GM23338 (cell line): ENCODE data around the gene MYO9B. TPM values are rescaled to one million over a fixed set of nuclear protein-coding genes. Genes with fewer than 3 reads are reported as not detected.

Experiments
- ATAC-seq: fragments of 200-7000 bp; cut with Tn5 transposase; 3 replicates; pipeline ENCODE4 v1.9.1; 2020
- DNase-seq: peaks from one replicate; pipeline ENCODE4 v3.0.0-alpha.2; 2015; ENCODE audit warnings: low spot score
- H2AFZ ChIP-seq: fragments of 200-600 bp; sonication (generic); 2 replicates; pipeline ENCODE4 v1.8.0; 2016; ENCODE audit warnings: antibody characterized with exemption, mild to moderate bottlenecking, moderate library complexity
- H3F3A ChIP-seq: fragments of 200-600 bp; sonication (generic); replicated peaks from 2 replicates; pipeline ENCODE4 v1.8.0; 2017; ENCODE audit warnings: antibody characterized with exemption, mixed run types, low read depth
- H3K27ac ChIP-seq: fragments of 200-600 bp; sonication (generic); 2 replicates; pipeline ENCODE4 v1.6.1; 2016; ENCODE audit warnings: low read depth
- H3K27me3 ChIP-seq: fragments of 200-600 bp; sonication (generic); 2 replicates; pipeline ENCODE4 v1.8.0; 2016; ENCODE audit warnings: mild to moderate bottlenecking, mixed run types, moderate library complexity; ENCODE audit not compliant: insufficient read depth
- H3K36me3 ChIP-seq: fragments of 200-600 bp; sonication (generic); 2 replicates; pipeline ENCODE4 v1.8.0; 2016; ENCODE audit warnings: mild to moderate bottlenecking; ENCODE audit not compliant: insufficient read depth
- H3K4me1 ChIP-seq: fragments of 200-600 bp; sonication (generic); 2 replicates; pipeline ENCODE4 v1.8.0; 2016; ENCODE audit warnings: mild to moderate bottlenecking, moderate library complexity; ENCODE audit not compliant: insufficient read depth
- H3K4me2 ChIP-seq: fragments of 200-600 bp; sonication (generic); 2 replicates; pipeline ENCODE4 v1.7.1; 2017; ENCODE audit warnings: mixed run types
- H3K4me3 ChIP-seq: fragments of 200-600 bp; sonication (generic); 2 replicates; pipeline ENCODE4 v1.6.1; 2016; ENCODE audit warnings: mixed run types
- H3K79me2 ChIP-seq: fragments of 200-600 bp; sonication (generic); replicated peaks from 2 replicates; pipeline ENCODE4 v1.8.0; 2017; ENCODE audit warnings: mild to moderate bottlenecking; ENCODE audit not compliant: insufficient read depth
- H3K9me2 ChIP-seq: fragments of 200-600 bp; sonication (generic); 2 replicates; pipeline ENCODE4 v1.8.0; 2017; ENCODE audit not compliant: insufficient read depth
- H4K20me1 ChIP-seq: fragments of 200-600 bp; sonication (generic); replicated peaks from 2 replicates; pipeline ENCODE4 v1.8.0; 2017; ENCODE audit warnings: mild to moderate bottlenecking; ENCODE audit not compliant: insufficient read depth
- H3K27ac Mint-ChIP-seq: 2 replicates; pipeline ENCODE4 v1.8.0; 2020; ENCODE audit warnings: inconsistent platforms, mild to moderate bottlenecking, moderate library complexity, mixed read lengths
- H3K27me3 Mint-ChIP-seq: 3 replicates; pipeline ENCODE4 v1.8.0; 2022; ENCODE audit warnings: low read depth, mild to moderate bottlenecking, moderate library complexity, mixed read lengths, inconsistent platforms; ENCODE audit not compliant: insufficient read depth, poor library complexity
- H3K36me3 Mint-ChIP-seq: 3 replicates; pipeline ENCODE4 v1.8.0; 2021; ENCODE audit warnings: low read depth, mild to moderate bottlenecking, inconsistent platforms, moderate library complexity, mixed read lengths
- H3K4me1 Mint-ChIP-seq: 3 replicates; pipeline ENCODE4 v1.8.0; 2020; ENCODE audit warnings: mild to moderate bottlenecking, inconsistent platforms, mixed read lengths
- H3K4me3 Mint-ChIP-seq: 3 replicates; pipeline ENCODE4 v1.8.0; 2021; ENCODE audit warnings: moderate library complexity, mild to moderate bottlenecking, inconsistent platforms, mixed read lengths
- H3K9me3 Mint-ChIP-seq: 3 replicates; pipeline ENCODE4 v1.8.0; 2020; ENCODE audit warnings: moderate library complexity, mild to moderate bottlenecking, inconsistent platforms, mixed read lengths
- CTCF ChIP-seq, 2 experiments: fragments of 200-600 bp in 1 of 2; sonication (generic) in 1 of 2; conservative IDR thresholded peaks; 2 replicates each; pipeline versions ENCODE4 v1.5.1 to v1.6.1; 2016 to 2017; ENCODE audit warnings: antibody characterized with exemption in 2 of 2, low read depth in 2 of 2, mild to moderate bottlenecking in 2 of 2, moderate library complexity in 1 of 2
- ETS1 ChIP-seq: IDR thresholded peaks from 2 replicates; pipeline ENCODE4 v1.6.1; 2016; ENCODE audit warnings: antibody characterized with exemption
- JUNB ChIP-seq: IDR thresholded peaks from one replicate; pipeline ENCODE4 v1.6.1; 2016; ENCODE audit warnings: antibody characterized with exemption; ENCODE audit not compliant: unreplicated experiment
- NANOG ChIP-seq: IDR thresholded peaks from 2 replicates; pipeline ENCODE4 v1.6.1; 2016; ENCODE audit warnings: antibody characterized with exemption, borderline replicate concordance
- POLR2AphosphoS5 ChIP-seq: IDR thresholded peaks from 2 replicates; pipeline ENCODE4 v1.6.1; 2016; ENCODE audit warnings: antibody characterized with exemption, low read depth
- STAT1 ChIP-seq: IDR thresholded peaks from one replicate; pipeline ENCODE4 v1.6.1; 2016; ENCODE audit warnings: antibody characterized with exemption; ENCODE audit not compliant: unreplicated experiment
- ZNF114 ChIP-seq: fragments of 250-450 bp; sonication (Bioruptor Pico); IDR thresholded peaks from 2 replicates; pipeline ENCODE4 v1.5.0; 2020; ENCODE audit warnings: mild to moderate bottlenecking, moderate library complexity
- ZNF331 ChIP-seq: fragments of 250-450 bp; sonication (Bioruptor Pico); IDR thresholded peaks from 2 replicates; pipeline ENCODE4 v1.5.0; 2020; ENCODE audit warnings: low read depth, mild to moderate bottlenecking, moderate library complexity
- ZNF462 ChIP-seq: fragments of 250-450 bp; sonication (Bioruptor Pico); IDR thresholded peaks from 2 replicates; pipeline ENCODE4 v1.5.0; 2020; ENCODE audit warnings: mild to moderate bottlenecking, moderate library complexity
- polyA plus RNA-seq: library from polyadenylated mRNA; unstranded; fragments of >200 nt; fragmentation: Nextera tagmentation; extraction: Ambion mirVana; gene quantifications from 2 replicates; pipeline ENCODE4 v1.2.1, GENCODE V29; 2016
- total RNA-seq: library from RNA; depleted of rRNA; stranded (reverse); fragments of >200 nt; shearing (Covaris generic); gene quantifications from 2 replicates; pipeline ENCODE4 v1.2.3, GENCODE V29; 2014

Gene MYO9B
- total and polyA plus RNA-seq, 2 experiments from 2014 or later: 28.7 to 61.3 TPM

GRCh38 chr19:17026706-17027534 lies 48.7 kb upstream of the MYO9B start, which contains the start of gene CPAMD8:
Gene CPAMD8 (minus strand): TSS chr19:17026810. CDS start chr19:17026642, 168 bp downstream.
- Histone ChIP-seq H3K9me2 (no peaks in the 10 kb centered on the region), H3K4me3 (peak within 1 kb of the TSS; percentile 93), H3K36me3 (0 out of 2 replicates have a peak, but pooled peaks cover 2% of the 10 kb centered on the region), H3K27me3 (peaks cover 10% of the 10 kb centered on the region; the same call in 1 of the 2 replicates), H3K4me2 (peak within 1 kb of the TSS; percentile 98), H4K20me1 (no peaks in the 10 kb centered on the region; the same call in 1 of the 2 replicates), H2AFZ (peak within 1 kb of the TSS; percentile 97), H3K79me2 (peaks cover 10% of the 10 kb centered on the region), H3K27ac (no peak within 1 kb of the TSS), H3F3A (no peaks in the 10 kb centered on the region), H3K4me1 (peaks cover 12% of the 10 kb centered on the region)
- Mint-ChIP-seq H3K9me3 (peaks cover 29% of the 10 kb centered on the region), H3K4me3 (peak within 1 kb of the TSS; percentile 86), H3K36me3 (peaks cover 30% of the 10 kb centered on the region), H3K4me1 (peaks cover 5% of the 10 kb centered on the region; the same call in 2 of the 3 replicates), H3K27ac (no peak within 1 kb of the TSS), H3K27me3 (peaks cover 23% of the 10 kb centered on the region)
- DNase-seq: peak; percentile 69
- 0 out of 2 replicates have a peak, but pooled peaks have one; percentile 19 for TF ChIP-seq POLR2AphosphoS5
- TF ChIP-seq ETS1: no peak
- peak; percentile 88 for ATAC-seq

GRCh38 chr19:17027535-17027975 lies 48.0 kb upstream of the MYO9B start:
- H3K36me3 Mint-ChIP-seq: peaks cover 23% of the 10 kb centered on the region
- H3K4me1 ChIP-seq: peaks cover 12% of the 10 kb centered on the region
- H3K27ac ChIP-seq: no peak overlapping the region
- no peaks in the 10 kb centered on the region for H3K9me2 ChIP-seq
- no peaks in the 10 kb centered on the region for H3F3A ChIP-seq
- peak overlapping the region; percentile 79 for H3K4me2 ChIP-seq
- H3K27me3 ChIP-seq: peaks cover 10% of the 10 kb centered on the region; the same call in 1 of the 2 replicates
- peak; percentile 44 for DNase-seq
- 0 out of 2 replicates have a peak, but pooled peaks cover 2% of the 10 kb centered on the region for H3K36me3 ChIP-seq
- H3K27me3 Mint-ChIP-seq: peaks cover 21% of the 10 kb centered on the region
- peaks cover 23% of the 10 kb centered on the region for H3K9me3 Mint-ChIP-seq
- peaks cover 10% of the 10 kb centered on the region for H3K79me2 ChIP-seq
- H3K4me1 Mint-ChIP-seq: peaks cover 5% of the 10 kb centered on the region; the same call in 2 of the 3 replicates
- H2AFZ ChIP-seq: peak overlapping the region; percentile 74
- peak overlapping the region; percentile 93 for H3K4me3 ChIP-seq
- H3K4me3 Mint-ChIP-seq: peak overlapping the region; percentile 59
- H3K27ac Mint-ChIP-seq: no peak overlapping the region
- no peak; the same call in 2 of the 3 replicates for ATAC-seq
- no peaks in the 10 kb centered on the region; the same call in 1 of the 2 replicates for H4K20me1 ChIP-seq
- TF ChIP-seq ETS1 (no peak), POLR2AphosphoS5 (no peak), ZNF331 (CRISPR knock-in tag) (no peak), CTCF (conservative IDR thresholded peaks at IDR 0.05; ENCODE audit: low read depth in 2 of 2) (no peak), NANOG (no peak), ZNF462 (CRISPR knock-in tag) (no peak), ZNF114 (CRISPR knock-in tag) (no peak), JUNB (no peak), STAT1 (no peak)
